Measurements from ENCODE around the gene RGS3. TPM values are rescaled to one million over a fixed set of nuclear protein-coding genes. Genes with fewer than 3 reads are reported as not detected.

The RGS3 gene
- total and polyA plus RNA-seq, 11 donors: 93.4 to 214 (median 134) TPM

DNA sequence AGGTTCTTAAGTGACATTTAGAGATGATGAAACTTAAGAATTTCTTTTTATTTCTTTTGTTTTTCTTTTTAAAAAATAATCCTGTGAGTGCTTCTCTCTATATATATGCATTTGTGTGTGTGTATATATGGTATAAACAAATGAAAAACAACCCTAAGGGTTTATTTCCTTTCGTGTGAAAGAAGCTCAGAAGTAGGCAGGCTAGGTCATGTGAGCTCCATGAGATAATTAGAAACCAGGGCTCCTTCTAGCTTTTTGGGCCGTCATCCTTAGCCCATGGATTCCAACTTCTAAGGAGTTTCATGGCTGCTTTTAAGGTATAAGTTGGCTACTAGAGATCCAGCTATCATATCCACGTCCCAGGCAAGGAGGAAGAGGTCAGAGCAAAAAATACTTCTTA lies 41.8 kb upstream of the RGS3 start:
- 71 to 85% (median 78%) methylated on average over 3 of the region's 3 CpGs for WGBS, 4 donors
- no peak for DNase-seq
- H3K36me3 ChIP-seq: no peaks in the 10 kb centered on the region
- intact Hi-C loops (cut with DNase I): loop anchor here in 3 of 10 donors (10.0 kb wide), 1 partner anchor 243 kb away; no protein-coding TSS in a partner anchor
- peaks cover 0 to 4% (median 0%) of the 10 kb centered on the region in 12 donors for H3K4me1 ChIP-seq
- H3K27ac ChIP-seq: no peak overlapping the region
- TF ChIP-seq, protein P1, sequence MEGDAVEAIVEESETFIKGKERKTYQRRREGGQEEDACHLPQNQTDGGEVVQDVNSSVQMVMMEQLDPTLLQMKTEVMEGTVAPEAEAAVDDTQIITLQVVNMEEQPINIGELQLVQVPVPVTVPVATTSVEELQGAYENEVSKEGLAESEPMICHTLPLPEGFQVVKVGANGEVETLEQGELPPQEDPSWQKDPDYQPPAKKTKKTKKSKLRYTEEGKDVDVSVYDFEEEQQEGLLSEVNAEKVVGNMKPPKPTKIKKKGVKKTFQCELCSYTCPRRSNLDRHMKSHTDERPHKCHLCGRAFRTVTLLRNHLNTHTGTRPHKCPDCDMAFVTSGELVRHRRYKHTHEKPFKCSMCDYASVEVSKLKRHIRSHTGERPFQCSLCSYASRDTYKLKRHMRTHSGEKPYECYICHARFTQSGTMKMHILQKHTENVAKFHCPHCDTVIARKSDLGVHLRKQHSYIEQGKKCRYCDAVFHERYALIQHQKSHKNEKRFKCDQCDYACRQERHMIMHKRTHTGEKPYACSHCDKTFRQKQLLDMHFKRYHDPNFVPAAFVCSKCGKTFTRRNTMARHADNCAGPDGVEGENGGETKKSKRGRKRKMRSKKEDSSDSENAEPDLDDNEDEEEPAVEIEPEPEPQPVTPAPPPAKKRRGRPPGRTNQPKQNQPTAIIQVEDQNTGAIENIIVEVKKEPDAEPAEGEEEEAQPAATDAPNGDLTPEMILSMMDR (IDR thresholded peaks at IDR 0.05): no peak
- TF ChIP-seq POLR2A (IDR thresholded peaks at IDR 0.05): no peak
- no peak for ATAC-seq
- H3K4me3 ChIP-seq: no peak overlapping the region
- H3K27me3 ChIP-seq: no peaks in the 10 kb centered on the region
- H3K9me3 ChIP-seq: no peaks in the 10 kb centered on the region

DNA sequence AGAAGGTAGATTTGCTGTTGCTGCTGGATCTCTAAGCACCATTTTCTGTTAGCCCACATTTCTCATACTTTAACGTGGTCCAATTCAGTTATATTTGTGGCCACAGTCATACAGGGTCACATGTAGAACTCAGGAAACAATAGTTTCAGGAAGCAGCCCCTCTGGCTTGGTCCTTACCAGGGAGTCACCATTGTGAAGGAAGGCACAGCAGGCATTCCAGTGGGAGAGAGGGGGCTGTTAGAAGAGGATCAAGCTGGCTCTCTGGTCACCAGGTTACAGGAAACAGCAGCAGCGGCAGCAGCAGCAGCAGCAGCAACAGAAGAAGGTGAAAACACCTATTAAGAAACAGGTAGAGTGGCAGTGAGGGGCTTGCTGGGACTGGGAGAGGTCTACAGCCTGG lies 38.5 kb upstream of the RGS3 start:
- no peaks in the 10 kb centered on the region for H3K36me3 ChIP-seq
- 30 to 56% (median 43%) methylated on average over 2 of the region's 2 CpGs for WGBS, 4 donors
- ATAC-seq: no peak
- no peak overlapping the region for H3K27ac ChIP-seq
- TF ChIP-seq, protein P1 (IDR thresholded peaks at IDR 0.05): no peak
- TF ChIP-seq POLR2A (IDR thresholded peaks at IDR 0.05): no peak
- H3K4me1 ChIP-seq: peaks cover 0 to 8% (median 0%) of the 10 kb centered on the region in 12 donors
- DNase-seq: no peak
- no peaks in the 10 kb centered on the region for H3K27me3 ChIP-seq
- intact Hi-C loops (cut with DNase I): loop anchor here in 3 of 10 donors (10.0 kb wide), 1 partner anchor 240 kb away; no protein-coding TSS in a partner anchor
- no peaks in the 10 kb centered on the region for H3K9me3 ChIP-seq
- no peak overlapping the region for H3K4me3 ChIP-seq

DNA sequence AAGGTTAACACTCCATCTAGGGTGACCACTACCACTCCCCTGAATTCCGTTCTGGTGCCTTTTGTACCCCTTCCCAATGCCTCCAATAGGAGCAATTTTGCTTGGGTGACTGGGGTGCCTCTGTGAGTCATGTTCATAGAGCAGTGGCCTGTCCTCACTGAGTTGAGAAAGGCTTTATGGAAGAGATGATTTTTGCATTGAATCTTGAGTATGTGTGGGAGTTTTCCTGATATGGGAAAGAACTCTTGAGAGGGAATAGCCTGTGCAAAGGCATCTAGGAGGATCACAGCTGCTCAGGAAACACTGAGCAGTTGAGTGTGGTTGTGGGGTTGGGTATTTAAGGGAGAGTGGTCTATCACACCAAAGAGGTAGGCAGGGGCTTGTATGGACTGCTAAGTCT lies 36.8 kb upstream of the RGS3 start:
- peaks cover 0 to 8% (median 0%) of the 10 kb centered on the region in 12 donors for H3K4me1 ChIP-seq
- ATAC-seq (no peak), DNase-seq (no peak)
- no peak overlapping the region for H3K27ac ChIP-seq
- no peak for TF ChIP-seq POLR2A (IDR thresholded peaks at IDR 0.05)
- TF ChIP-seq, protein P1 (IDR thresholded peaks at IDR 0.05): no peak
- H3K9me3 ChIP-seq: no peaks in the 10 kb centered on the region
- no peaks in the 10 kb centered on the region for H3K27me3 ChIP-seq
- WGBS, 4 donors: 76 to 92% (median 80%) methylated on average over 1 of the region's 1 CpG
- no peak overlapping the region for H3K4me3 ChIP-seq
- intact Hi-C loops (cut with DNase I): loop anchor here in 3 of 10 donors (10.0 kb wide), 1 partner anchor 238 kb away; no protein-coding TSS in a partner anchor
- no peaks in the 10 kb centered on the region for H3K36me3 ChIP-seq

DNA sequence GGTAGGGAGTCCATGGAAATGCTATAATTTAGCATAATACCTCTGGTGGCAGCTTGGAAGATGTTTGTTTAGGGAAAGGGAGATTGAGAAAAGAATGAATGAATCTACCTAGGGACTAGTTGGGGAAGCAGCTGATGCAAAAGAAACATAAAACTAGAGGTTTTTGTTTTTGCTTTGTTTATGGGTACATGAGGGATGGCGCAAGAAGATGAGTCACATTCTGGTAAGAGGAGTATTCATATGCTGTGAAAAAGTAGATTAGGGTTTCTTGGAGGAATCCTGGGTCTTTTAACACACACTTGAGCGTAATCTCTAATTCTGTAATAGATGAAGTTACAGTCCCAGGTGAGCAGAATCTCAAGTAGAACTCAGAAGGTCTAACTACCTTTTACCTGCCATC lies 35.9 kb upstream of the RGS3 start:
- Histone ChIP-seq H3K4me1 (peaks cover 0 to 8% (median 0%) of the 10 kb centered on the region in 12 donors), H3K27ac (no peak overlapping the region), H3K36me3 (no peaks in the 10 kb centered on the region), H3K9me3 (no peaks in the 10 kb centered on the region), H3K27me3 (no peaks in the 10 kb centered on the region), H3K4me3 (no peak overlapping the region)
- no peak for ATAC-seq
- intact Hi-C loops (cut with DNase I): loop anchor here in 3 of 10 donors (10.0 kb wide), 1 partner anchor 237 kb away; no protein-coding TSS in a partner anchor
- no peak for DNase-seq
- TF ChIP-seq, protein P1 (IDR thresholded peaks at IDR 0.05): no peak
- WGBS, 4 donors: 94 to 97% (median 95%) methylated on average over 2 of the region's 2 CpGs
